ENCODE data around the gene FOXP1. TPM values are rescaled to one million over a fixed set of nuclear protein-coding genes. Genes with fewer than 3 reads are reported as not detected.

FOXP1 gene
- total and polyA plus RNA-seq, 8 donors, result 95.1 to 143 (median 123) TPM

DNA sequence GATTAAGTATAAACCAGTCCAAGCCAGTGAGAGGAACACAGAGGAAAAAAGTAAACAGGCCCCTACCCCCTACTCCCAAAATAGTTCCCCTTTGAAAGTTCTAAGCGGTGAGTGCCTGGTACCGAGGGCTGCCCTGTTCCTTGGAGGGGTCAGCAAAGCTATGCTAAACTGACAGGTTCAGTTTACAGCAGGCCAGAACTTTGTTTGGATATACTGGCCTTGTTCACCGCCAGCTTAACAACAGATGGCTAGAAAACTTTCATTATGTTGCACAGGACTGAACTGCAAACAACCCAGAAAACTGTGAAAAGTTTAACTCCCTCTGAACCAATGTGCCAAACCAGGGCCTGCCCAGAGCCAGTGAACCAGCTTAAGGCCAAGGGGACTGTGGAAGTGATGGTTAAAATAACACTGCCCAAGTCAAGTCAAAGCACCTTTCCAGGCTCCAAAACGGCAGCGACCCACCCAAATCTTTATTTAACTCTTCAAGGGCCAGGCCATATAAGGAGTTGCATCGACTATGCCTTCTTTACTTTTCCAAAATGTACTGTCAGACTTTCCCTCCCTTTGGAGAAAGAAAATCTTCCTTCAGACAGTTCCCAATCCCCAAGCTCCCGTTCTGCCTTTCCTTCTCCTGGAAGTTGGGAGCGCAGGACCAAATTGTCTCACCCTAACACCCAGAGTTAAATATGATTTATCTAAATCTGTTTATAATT lies 448.0 kb downstream of the FOXP1 start:
- Histone ChIP-seq H3K27me3 (no peaks in the 10 kb centered on the region), H3K36me3 (no peaks in the 10 kb centered on the region), H3K4me3 (no peak overlapping the region), H3K27ac (peak overlapping the region in 1 of 2 donors; percentile 29), H3K9me3 (no peaks in the 10 kb centered on the region), H3K4me1 (peaks cover 21 to 51% of the 10 kb centered on the region in 2 donors)
- ATAC-seq, result no peak
- DNase-seq, result no peak
- TF ChIP-seq, protein P1, sequence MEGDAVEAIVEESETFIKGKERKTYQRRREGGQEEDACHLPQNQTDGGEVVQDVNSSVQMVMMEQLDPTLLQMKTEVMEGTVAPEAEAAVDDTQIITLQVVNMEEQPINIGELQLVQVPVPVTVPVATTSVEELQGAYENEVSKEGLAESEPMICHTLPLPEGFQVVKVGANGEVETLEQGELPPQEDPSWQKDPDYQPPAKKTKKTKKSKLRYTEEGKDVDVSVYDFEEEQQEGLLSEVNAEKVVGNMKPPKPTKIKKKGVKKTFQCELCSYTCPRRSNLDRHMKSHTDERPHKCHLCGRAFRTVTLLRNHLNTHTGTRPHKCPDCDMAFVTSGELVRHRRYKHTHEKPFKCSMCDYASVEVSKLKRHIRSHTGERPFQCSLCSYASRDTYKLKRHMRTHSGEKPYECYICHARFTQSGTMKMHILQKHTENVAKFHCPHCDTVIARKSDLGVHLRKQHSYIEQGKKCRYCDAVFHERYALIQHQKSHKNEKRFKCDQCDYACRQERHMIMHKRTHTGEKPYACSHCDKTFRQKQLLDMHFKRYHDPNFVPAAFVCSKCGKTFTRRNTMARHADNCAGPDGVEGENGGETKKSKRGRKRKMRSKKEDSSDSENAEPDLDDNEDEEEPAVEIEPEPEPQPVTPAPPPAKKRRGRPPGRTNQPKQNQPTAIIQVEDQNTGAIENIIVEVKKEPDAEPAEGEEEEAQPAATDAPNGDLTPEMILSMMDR (IDR thresholded peaks at IDR 0.05), result no peak
- intact Hi-C loops (cut with DNase I), result no loop called here

DNA sequence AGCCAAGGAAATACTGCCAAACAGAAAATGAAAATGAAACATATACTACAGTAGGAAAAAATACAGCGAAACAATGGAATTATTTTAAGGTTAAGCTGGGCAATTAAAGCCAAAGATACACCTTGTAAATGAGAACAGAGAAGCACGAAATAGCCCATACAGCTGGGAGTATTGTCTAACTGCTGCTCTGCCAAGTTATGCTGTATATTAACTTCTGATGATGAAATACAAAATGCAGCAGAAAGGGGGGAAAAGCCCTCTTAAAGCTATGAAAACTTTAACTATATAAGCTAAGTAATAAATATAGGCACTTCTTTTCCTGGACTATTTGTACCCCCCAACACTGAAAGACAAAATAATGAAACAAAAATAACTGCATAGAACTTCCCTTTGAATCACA lies 449.0 kb downstream of the FOXP1 start:
- Histone ChIP-seq H3K27me3 (no peaks in the 10 kb centered on the region), H3K9me3 (no peaks in the 10 kb centered on the region), H3K36me3 (no peaks in the 10 kb centered on the region), H3K4me1 (peaks cover 21 to 51% of the 10 kb centered on the region in 2 donors), H3K4me3 (no peak overlapping the region), H3K27ac (peak overlapping the region in 1 of 2 donors; percentile 29)
- DNase-seq (no peak), ATAC-seq (no peak)
- intact Hi-C loops (cut with DNase I), result no loop called here
- TF ChIP-seq, protein P1 (IDR thresholded peaks at IDR 0.05), result no peak

DNA sequence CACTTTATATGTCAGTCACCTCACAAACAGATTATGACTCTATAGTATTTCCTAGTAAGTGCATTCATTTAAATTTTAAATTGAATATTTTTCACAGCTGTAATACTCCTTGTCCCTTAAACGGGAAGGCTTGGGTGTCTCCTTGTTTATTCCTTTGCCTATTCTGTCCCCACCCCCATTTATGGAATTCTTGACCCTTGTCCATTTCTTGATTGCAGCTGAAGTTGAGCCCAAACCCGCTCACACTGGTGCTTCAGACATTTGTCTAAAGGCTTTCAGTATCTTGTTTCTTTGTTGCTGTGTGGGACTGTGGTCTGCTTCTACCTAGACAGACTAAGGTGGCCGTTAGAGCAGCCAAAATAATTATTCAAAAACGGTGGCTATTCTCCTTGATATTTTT lies 449.7 kb downstream of the FOXP1 start:
- no peaks in the 10 kb centered on the region for H3K36me3 ChIP-seq
- H3K27me3 ChIP-seq, result no peaks in the 10 kb centered on the region
- no peaks in the 10 kb centered on the region for H3K9me3 ChIP-seq
- peaks cover 21 to 54% of the 10 kb centered on the region in 2 donors for H3K4me1 ChIP-seq
- intact Hi-C loops (cut with DNase I), result no loop called here
- peak overlapping the region in 1 of 2 donors; percentile 29 for H3K27ac ChIP-seq
- DNase-seq (no peak), ATAC-seq (no peak)
- no peak overlapping the region for H3K4me3 ChIP-seq
- TF ChIP-seq, protein P1 (IDR thresholded peaks at IDR 0.05), result no peak

DNA sequence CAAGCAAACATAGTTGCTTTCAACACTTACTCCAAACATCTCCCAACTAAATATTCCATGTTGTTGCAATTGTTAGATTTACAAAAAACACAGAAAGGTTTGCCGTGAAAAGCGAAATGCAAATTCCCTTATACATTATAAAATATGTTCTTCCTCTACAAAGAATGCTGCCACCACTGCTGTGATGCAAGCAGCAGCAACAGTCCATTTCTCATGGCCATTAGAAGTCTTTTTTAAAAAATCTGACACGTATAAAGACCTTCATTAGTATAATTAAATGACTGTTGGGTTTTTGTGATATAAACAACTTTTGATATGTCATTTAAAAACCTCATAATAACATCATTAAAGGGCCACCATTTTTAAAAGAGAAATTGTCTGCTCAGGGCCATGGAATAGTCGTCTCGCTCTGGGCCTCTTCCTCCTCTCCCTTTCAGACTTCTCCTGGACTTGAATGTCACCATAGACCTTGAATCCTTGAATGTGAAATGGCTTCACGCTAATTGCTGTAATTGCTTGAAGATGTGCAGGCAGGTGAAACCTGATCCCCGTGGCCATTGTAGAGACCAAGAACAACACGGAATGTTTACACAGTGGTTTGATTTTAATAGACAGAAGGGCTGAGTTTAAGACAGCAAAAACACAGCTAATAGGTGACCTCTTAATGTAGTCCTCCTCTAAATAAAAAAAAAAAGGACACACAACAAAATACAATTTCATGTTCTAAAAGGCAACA lies 450.4 kb downstream of the FOXP1 start:
- Histone ChIP-seq H3K4me3 (no peak overlapping the region), H3K4me1 (peaks cover 22 to 62% of the 10 kb centered on the region in 2 donors), H3K27ac (peak overlapping the region in 1 of 2 donors; percentile 94), H3K36me3 (no peaks in the 10 kb centered on the region), H3K27me3 (no peaks in the 10 kb centered on the region), H3K9me3 (no peaks in the 10 kb centered on the region)
- intact Hi-C loops (cut with DNase I), result no loop called here
- TF ChIP-seq, protein P1 (IDR thresholded peaks at IDR 0.05), result no peak
- ATAC-seq (no peak), DNase-seq (no peak)
